H1 (cell line): ENCODE results near the gene ESPNL. TPM values are rescaled to one million over a fixed set of nuclear protein-coding genes. Genes with fewer than 3 reads are reported as not detected.

Experiments
- KDM5A ChIP-seq: fragments of 200-600 bp; IDR thresholded peaks from 2 replicates; pipeline ENCODE4 v1.7.1; 2012; ENCODE audit warnings: mild to moderate bottlenecking, low read length, inconsistent platforms, mixed read lengths
- polyA plus RNA-seq, 7 experiments: library from polyadenylated mRNA; depleted of rRNA in 3 of 7; stranded (reverse) in 5 of 7; unstranded in 2 of 7; fragments of >200 nt in 5 of 7; fragments of 200-250 nt in 2 of 7; gene quantifications; 1 replicate in 5 of 7; 2 replicates in 1 of 7; 4 replicates in 1 of 7; pipeline versions ENCODE4 v1.2.1 to v1.2.3, GENCODE V29; 2011 to 2013; ENCODE audit warnings: missing spikeins in 2 of 7, mixed read lengths in 2 of 7
- total RNA-seq: library from RNA; stranded (reverse); fragmentation: NEBNext Ultra II Directional; extraction: Animal tissue kit (Norgen Biotek cat#: 25700); gene quantifications from 2 replicates; pipeline ENCODE4 v1.2.1, GENCODE V29; 2021

Gene ESPNL
- total and polyA plus RNA-seq, 2 of the 8 experiments (the other 6 are each of a cell fraction or from before 2014, with no cell fraction given): 0.68 to 1.3 TPM

DNA sequence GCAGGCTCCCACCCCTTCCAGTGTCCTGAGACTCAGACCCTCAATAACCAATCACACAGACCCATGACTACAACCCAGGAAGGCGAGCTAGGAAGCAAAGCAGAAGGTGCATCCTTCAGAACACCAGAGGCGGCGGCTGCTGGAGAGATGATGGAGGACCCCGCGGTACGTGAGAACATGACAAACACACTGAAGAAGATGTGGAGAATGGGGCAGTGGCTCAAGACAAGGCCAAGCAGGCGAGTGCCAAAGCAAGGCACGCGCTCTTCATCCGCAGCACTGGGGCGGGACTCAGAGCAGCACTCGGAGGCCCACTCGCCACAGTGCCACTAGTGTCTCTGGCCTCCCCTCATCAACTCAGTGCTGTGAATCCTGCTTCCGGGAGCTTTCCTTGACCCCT is 72.3 kb downstream of the ESPNL start (continued):
- TF ChIP-seq KDM5A: no peak
